Activated CD4-positive, alpha-beta T cell treated with anti-CD3 and anti-CD28 coated beads for 1 hour (primary cell): ENCODE data around the gene TGFB2.

Source experiments
- DNase-seq: peaks from one replicate; pipeline ENCODE4 v3.0.0-alpha.2; 2020

TGFB2 gene

GRCh38 chr1:218364028-218364710 lies 19.0 kb downstream of the TGFB2 start:
- DNase-seq = no peak

DNA sequence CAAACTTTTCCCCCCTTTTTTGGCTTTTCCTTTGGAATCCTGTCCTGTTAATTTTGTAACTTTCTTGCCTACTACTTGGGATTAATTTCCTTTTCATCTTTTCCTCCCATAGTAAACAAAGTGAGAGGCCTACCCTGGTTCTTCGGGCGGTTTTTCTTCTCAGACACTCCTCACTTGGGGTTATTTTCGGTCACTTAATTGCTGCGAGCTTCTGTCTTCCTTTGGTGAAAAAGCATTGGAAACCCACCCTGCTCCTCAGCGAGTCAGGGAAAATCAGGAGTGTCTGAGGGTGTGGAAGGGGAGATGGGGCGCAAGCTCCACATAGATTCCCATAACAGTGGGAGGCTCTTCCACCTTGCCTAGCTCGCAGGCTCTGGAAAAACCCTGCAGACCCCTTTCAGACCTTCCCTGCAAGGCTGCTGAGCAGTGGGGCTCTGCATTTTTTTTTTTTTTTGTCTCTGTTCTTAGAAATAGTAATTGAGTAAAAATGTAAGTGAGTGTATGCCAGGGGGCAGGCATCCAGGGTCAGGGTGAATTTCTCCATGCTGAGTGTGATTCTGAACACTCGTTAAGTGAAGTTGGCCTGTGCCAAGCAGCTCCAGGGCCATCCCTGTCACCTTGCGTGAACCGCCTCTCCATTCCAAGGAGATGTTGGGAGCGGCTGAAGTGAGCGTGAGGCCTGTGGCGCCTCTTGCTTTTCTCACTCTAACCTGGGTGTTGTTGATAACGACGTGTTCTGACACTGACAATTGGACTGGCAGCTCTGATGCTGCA lies 20.3 kb downstream of the TGFB2 start:
- no peak for DNase-seq

DNA sequence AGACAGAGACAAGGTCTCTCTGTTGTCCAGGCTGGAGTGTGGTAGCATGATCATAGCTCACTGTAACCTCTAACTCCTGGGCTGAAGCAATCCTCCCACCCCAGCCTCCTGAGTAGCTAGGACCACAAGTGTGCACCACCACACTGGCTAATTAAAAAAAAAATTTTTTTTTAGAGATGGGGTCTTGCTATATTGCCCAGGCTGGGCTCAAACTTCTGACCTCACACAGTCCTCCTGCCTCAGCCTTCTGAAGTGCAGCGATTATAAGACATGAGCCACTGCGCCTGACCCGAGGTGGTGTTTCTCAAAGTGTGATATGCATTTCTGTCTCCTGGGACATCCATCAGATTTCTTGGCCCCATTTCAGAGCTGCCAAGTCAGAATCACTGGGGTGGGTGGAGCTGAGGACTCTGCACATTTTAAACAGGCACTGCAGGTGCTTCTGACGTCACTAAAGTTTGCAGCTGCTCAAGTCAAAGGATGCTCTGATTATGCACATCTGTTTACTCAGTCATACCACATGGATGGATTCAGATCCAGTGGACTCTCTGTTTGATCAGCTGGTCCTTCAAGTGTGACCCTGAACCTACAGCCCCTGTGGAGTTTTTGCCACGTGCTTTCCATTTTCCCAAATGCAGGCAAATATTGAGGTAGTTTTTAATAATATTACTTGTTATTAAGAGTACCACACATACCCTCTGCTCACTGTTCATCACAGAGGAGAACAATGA lies 21.4 kb downstream of the TGFB2 start:
- DNase-seq = no peak

- no peak for DNase-seq
These were observed 22.0 kb downstream of the TGFB2 start for GRCh38 chr1:218367118-218367517.

- DNase-seq = no peak
These were observed 23.6 kb downstream of the TGFB2 start for GRCh38 chr1:218368686-218369085.

GRCh38 chr1:218369688-218370511 lies 24.8 kb downstream of the TGFB2 start:
- DNase-seq = no peak

DNA sequence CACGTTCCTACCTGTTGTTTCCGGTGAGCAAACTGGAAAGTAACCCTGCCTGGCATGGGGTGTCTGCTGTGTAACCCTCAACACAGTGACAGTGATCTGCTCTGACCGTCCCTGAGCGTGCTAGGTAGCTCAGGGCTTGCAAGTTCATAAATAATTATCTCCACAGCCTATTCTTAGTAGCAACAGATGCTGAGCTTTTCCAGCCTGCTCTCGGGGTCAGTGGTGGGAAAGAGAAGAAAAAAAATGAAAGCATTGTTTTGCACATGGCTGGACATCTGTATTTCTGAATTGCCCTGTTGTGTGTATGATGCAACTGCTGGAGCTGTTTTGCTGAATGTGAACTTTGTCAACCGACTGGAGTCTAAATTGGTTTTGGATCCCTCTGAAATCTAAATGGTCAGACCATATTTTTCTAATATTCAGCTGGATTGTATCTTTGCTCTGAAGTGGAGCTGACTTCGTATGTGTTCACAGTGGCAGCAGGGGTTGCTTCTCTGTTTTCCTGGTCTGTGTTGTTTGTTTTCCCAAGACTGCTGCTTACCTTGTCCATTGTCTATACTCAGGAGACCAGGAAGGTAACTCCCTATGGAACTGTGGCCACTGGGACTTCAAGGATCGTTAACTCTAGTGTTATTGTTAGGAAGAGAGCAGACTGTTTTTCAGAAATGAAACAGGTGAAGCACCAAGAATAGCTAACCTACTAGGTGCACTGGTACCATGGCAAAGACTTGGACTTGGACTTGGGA lies 27.0 kb downstream of the TGFB2 start:
- no peak for DNase-seq

GRCh38 chr1:218374401-218375353 lies 29.5 kb downstream of the TGFB2 start:
- DNase-seq = no peak

DNA sequence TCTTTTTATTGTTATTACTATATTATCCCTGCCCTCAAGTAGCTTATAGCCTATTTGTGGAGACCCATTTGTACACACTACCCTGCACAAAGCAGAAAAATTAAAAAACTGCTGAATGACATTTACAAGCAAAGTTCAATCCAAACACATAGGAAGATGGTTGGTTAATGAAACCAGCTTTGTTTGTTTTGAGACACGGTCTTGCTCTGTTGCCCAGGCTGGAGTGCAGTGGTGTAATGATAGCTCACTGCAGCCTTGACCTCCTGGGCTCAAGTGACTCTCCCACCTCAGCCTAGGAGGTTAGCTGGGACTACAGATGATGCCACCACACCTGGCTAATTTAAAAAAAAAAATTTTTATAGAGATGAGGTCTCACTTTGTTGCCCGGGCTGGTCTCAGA lies 31.6 kb downstream of the TGFB2 start:
- DNase-seq = no peak

DNA sequence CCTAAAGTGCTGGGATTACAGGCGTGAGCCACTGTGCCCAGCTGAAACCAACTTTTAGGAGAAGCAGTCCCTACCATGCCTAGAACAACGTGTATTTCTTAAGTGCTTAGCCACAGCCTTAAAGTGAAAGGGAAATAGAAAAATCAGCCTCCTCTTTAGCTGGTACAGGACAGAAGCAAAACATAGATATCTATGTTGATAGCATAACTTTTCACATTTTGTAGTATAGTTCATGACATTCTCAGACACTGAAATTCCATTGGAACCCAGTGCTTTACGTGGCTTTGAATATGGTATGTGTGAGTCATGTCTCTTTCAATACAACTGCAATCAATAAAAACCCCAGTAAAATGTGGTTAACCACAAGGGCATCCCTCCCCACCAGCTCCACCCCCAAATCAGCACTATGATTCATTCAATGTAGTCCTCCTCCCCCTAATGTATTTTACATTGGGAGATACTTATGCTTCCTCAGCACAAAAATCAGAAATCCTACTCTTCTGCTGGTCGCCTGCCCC lies 32.1 kb downstream of the TGFB2 start:
- DNase-seq = peak; percentile 22

DNA sequence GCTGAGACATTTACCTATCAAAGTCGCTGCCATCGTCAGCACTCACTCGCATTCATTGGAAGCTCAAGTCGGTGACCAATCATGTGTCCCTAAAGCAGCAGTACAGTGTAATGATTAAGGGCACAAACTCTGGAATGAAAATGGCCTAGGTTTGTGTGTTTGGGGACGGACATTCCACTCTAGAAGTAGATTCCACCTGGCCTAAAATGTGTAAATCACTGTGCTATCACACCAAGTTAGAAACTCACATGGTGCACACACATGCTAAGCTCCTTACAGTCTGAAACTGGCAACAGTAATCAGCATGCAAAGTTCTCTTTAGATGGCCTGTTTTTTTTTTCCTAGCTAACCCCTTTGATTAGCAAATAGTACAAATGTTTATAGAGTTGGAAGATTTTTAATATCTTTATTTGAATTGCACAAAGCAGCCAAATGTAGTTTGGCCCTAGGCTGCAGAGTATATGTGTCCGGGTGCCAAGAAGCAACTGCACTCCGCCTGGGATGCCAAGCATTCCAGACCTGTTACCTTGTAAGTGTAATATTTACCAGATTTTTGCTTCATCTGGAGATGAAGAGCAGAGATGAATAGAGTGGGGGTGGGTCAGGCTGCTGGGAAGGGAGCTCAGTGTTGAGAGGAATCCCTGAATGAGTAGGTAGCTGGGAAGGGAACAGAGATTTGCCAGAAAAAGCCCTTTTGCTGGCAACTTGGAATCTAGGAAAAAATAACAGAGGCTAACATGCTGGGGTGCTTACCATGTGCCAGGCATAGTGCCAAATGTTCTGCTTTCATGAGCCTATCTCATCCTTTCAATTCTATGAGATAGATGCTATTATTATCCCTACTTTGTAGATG lies 35.2 kb downstream of the TGFB2 start:
- DNase-seq = no peak

DNA sequence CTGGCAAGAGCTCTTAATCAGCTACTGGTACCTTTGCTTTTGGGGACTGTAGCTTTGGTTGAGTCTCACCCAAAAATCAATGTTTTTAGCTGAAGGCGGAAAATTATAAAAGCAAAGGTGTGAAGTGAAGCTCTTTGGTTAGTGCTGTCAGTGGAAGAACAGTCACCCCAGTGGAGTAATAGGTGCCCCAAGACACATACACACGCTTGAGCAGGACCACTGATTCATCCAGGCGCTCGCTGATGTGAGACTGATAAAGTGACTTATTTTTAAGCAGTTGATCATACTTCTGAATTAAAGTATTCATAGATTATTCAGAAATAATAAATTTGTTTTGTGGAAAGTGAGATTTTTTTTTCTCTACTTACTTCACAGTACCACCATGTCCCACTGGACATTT lies 37.1 kb downstream of the TGFB2 start:
- DNase-seq = no peak

DNA sequence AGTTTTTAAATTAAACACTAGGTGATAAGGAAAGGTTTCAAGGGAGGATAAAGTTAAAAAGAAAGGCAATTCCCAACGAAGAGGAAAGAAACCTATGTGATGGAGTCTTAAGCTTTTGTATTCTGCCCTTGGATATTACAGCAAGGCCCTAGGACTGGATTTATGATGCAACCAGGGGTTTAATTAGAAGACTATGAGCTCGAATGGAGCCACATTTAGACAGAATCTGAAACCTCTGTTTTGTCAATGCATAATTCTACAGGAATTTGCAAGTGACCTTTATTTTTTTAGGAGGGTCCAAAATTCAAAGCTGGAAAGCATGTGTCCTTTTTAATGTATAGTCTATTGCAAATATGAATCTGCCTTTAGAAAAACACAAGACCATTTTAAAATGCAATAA lies 37.9 kb downstream of the TGFB2 start:
- no peak for DNase-seq

DNA sequence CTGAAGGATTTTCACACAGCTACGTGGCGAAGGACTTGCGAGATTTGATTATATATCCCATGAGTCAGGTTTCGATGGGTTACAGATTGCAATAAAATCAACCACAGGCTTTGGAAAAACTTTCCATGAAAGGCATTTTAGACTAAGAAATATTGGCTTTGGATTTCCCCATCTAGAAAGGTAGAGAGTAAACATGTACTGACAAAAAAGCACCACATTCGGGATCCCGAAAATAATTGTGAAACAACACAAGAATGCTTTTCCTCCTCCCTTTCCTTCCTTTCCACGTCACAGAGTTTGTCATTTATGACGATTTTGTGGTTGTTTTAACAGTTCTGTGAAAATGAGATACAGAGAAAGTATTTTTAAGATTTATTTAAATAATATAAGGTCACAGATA lies 38.5 kb downstream of the TGFB2 start:
- no peak for DNase-seq

- DNase-seq = no peak
These were observed 39.5 kb downstream of the TGFB2 start for GRCh38 chr1:218384581-218384993.

DNA sequence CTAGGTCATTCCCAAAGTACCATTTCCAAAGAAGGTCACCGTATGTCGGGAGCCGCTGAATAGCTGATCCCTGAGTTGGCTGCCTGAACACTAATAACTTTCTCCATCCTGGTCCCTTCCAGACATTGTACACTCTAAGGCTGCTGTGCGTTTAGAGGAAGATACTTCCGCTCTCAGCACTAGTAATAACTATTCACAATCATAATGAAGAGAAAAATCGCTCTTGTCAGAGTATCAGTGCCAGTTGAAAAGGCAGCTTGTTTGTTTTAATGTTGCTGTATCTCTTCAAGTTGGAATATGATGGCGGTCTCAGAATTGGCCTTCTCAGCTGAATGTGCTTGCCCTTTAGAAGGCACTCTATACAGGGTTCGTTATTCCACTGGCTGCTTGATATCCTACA lies 43.5 kb downstream of the TGFB2 start:
- DNase-seq = no peak

- DNase-seq = no peak
These were observed 45.5 kb downstream of the TGFB2 start for GRCh38 chr1:218390618-218391017.

DNA sequence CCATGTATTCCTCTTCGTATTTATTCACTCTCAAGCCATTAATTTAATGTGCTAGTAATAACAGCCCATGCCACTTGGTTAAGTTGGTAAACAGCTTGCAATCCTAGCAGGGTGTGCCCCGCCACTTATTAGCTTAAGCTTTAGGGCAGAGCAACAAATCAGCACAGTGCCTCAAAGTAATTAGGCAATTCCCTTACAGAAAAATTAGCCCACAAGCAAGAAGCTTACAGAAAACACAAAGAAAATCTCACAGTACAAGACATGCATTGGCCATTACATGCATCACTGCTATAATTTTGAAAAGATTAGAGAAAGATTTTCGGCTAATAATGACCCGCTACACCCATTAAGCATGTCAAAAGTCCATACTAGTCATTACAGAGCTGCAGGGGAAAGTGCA lies 47.6 kb downstream of the TGFB2 start:
- no peak for DNase-seq

- no peak for DNase-seq
These were observed 49.3 kb downstream of the TGFB2 start for GRCh38 chr1:218394416-218394815.

DNA sequence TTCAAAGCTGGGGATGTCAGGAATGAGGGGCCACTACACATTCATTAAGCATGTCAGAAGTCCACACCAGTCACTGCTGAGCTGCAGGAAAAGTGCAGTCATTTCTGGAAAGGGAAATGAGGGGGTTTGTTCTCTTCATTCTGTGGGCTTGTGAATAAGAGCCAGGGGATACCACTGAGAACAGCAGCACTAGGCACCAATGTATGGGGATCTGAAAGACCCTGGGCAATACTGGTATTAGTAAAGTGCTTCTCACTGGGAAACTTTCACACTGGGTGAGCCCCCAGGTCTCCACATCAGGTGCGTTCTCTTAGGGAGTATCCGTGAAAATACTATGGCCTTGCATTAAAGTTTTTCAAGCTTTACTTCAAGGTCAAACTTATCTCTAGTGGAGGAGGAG lies 49.9 kb downstream of the TGFB2 start:
- no peak for DNase-seq
